ENCODE measurements around the gene LRRC73.

Gene LRRC73

GRCh38 chr6:43495409-43495941 lies 14.7 kb downstream of the LRRC73 start:
- DNase-seq, result peak in 2 of 10 donors; percentile 46 to 74
- intact Hi-C loops (cut with DNase I), result no loop called here

DNA sequence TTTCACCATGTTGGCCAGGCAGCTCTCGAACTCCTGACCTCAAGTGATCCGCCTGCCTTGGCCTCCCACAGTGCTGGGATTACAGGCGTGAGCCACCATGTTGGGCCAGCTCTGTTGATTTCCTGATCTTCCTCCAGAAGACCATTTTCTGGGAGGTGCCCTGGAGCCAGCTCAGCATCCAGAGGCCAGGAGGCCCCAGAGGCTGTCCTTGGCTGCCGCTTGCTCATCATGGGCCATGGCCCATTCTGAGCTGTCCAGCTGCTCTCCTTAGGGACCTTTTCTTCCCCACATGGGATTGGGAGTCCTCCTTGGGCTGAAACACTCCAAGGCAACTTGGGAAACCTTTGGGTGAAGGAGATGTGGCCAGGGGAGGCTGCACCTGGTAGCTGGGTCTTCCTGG lies 15.4 kb downstream of the LRRC73 start:
- peak in 2 of 10 donors; percentile 59 to 60 for DNase-seq
- intact Hi-C loops (cut with DNase I), result no loop called here

- intact Hi-C loops (cut with DNase I), result no loop called here
- no peak for DNase-seq
Measured at GRCh38 chr6:43494321-43494720, 15.8 kb downstream of the LRRC73 start.

DNA sequence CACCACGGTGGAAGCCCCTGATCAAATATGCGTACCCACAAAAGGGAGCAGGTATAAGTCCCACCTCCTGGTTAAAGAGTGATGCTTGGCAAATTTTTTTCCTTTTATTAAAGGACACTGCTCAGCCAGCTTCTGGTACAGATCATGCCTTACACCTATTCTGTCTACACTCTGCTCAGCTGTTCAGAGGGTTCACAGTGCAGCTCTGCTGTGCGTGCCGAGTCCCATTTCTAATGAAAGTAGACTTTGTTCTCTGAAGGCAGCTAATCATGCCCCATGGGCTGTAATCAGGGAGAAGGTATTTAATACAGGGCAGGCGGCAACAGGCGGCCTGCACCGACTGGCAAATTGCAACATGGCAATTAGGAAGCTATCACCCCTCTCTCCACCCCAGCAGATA lies 16.3 kb downstream of the LRRC73 start:
- intact Hi-C loops (cut with DNase I), result no loop called here

DNA sequence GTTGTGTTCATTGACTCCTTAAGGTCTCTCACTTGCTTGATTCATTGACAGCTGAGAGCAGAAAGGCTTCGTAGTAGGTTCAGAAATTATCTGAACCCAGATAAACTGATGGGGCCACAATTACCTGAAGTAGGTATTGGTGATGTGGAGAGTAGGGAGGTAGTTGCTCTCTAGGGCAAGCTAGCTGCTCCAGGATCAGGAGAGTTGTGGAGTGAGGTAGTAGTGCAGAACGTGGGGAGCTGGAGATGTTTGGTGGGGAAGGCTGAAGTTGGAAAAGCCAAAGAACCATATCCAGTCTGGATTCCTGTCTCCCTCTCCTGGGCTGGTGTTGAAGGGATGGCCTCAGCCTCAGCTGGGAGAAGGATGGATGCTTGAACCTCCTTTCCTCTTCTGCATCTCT lies 16.9 kb downstream of the LRRC73 start:
- peak in 2 of 10 donors; percentile 18 to 50 for DNase-seq
- intact Hi-C loops (cut with DNase I), result no loop called here

More for the DNA sequence above, 16.3 kb downstream of the LRRC73 start:
- DNase-seq, result peak in 2 of 10 donors; percentile 19 to 55

DNA sequence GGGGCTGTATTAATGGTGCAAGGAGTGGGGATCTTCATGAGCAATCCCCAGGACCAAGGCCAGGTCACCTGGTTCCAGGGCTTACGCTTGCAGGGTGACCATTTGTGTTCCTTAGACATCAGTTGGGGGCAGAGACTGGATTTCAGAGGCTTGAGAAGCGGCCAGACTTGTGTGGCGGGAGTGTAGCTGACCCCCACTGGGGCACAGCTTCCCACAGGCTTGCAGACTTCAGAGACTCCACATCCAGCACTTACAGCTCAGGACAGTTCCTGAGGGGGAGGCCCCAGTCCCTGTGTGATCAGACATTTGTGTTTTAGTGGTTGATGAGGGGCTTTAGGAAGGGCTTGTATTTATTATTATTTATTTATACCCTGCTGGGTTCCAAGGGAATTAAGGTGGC lies 17.5 kb downstream of the LRRC73 start:
- peak in 2 of 10 donors; percentile 53 to 79 for DNase-seq
- intact Hi-C loops (cut with DNase I), result no loop called here

DNA sequence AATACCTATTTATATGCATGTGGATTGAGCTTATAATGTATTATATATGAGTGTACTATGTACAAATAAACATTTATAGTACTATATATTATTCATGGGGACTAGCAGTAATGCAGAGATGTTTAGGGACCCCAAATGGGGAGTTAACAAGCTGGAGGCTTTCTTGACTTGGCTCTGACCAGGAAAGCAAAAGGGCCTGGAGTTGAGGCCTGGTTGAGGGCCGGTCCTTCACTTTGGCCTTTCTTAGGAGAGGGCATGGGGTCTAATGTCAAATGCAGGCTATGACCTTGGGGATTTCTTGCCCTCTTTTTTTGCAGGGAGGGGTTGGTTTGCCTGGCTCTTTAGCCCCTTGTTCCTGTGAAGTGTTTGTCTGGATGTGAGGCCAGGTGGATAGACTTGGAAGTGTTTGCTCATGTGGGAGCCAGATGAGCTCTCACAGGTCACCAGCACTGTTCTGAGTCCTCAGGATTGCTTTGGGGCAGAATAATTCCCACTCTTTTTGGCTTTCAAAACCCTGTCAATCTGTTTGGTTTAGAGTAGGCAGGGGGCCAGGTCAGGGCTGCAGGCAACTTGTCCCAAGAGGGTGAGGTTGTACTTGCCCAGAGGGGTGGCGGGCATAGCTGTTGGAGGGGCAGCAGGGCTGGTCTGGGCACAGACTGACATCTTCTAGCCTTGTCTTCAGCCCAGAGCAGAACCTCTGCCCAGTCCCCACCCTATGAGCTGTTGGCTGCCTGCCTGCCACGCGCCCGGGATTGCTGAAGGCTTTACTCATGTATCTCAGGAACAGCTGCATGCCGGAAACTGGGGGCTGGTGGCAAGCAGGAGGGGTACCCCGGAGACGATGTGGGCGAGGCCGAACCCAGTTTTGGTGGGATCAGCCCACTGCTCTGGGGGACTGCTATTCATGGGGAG lies 18.1 kb downstream of the LRRC73 start:
- intact Hi-C loops (cut with DNase I), result no loop called here
- peak; percentile 81 to 98 (median 94) for DNase-seq

- peak in 1 of 10 donors; percentile 80 for DNase-seq
- intact Hi-C loops (cut with DNase I), result no loop called here
Measured at GRCh38 chr6:43490523-43490939, 19.6 kb downstream of the LRRC73 start.

DNA sequence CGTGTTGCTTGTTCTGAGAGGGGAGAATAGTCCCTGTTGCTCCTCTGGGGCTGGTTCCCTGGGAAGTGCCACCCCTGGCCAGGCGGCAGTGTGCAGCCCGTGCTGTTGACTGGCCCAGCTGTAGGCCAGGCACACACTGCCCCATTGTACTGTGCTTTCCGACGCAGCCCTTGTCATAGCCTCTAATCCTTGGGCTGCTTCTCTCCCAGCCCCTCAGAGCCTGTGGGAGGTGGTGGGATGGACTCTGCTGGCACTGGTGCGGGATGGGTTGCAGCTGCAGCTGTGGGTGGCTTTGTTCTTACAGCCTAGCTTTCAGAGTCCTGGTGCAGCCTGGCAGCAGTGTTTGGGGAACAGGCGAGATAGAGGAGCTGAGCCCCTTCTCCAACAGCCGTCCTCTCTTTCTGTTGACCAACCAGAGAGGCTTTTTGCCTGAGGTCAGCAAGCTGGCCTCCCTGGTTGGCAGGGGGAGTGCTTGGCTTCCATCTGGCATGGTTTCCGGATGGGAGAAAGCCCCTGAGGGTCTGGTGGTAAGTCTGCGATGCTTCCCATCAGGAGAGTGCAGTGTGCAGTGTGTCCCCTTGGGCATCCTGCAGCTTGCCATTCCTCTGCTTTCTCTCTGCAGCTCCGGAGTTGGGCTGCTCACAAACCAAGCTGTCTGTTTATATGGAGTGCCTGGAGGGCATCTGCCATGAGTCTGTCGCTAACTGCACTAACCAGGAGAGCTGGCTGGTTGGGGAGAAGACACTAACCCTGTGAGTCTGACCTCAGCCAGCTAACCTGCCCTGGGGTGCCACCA lies 20.7 kb downstream of the LRRC73 start:
- intact Hi-C loops (cut with DNase I), result no loop called here
- peak; percentile 87 to 99 (median 90) for DNase-seq

GRCh38 chr6:43488667-43489276 lies 21.4 kb downstream of the LRRC73 start:
- peak in 1 of 10 donors; percentile 80 for DNase-seq
- intact Hi-C loops (cut with DNase I), result no loop called here

DNA sequence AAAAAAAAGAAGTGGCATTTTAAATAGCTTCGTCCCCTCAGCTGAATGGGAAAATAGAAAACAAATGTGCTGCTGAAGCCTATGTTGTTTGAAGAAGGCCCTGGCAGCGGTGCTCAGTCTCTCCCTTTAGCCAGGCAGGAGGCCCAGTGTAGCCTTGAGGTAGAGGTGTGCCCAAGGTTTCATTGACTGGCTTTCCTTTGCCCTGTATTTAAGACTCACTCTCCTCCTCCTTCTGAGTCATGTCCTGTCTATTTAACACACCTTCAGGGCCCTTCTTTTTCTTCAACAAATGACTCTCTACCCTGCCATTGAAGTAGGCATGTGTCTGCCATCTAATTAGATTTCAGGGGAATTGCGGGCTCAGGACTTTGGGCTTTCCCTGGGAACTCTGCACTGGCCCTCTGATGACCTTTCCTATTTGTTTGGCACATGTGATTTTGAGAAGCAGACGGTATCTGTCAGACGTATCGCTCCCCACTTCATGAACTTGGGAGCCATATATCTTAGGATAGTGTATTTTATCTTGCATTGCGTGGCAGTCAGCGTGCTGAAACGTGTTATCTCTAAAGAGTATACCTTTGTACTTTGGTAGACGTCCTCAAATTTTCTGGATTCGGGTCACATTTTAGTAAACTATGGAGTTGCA lies 28.4 kb downstream of the LRRC73 start:
- no peak for DNase-seq
- intact Hi-C loops (cut with DNase I), result no loop called here

DNA sequence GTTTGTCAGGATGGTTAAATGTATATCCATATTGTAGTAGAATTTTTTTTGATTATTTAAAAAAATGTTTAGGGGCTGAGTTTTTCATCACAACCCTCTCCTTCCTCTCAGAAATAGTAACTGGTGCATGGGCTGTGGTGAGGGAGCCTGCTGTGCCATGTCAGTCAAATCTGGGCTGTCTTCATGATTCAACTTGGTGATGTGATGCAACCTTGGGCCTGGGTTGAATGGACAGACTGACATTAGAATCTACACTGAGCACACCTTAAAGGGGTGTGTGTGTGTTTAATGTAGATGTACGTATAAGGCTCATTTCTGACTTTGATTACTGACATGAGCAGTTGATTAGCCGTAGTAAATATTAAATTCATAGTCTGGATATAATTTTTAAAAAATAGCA lies 29.1 kb downstream of the LRRC73 start:
- intact Hi-C loops (cut with DNase I), result no loop called here
- no peak for DNase-seq

DNA sequence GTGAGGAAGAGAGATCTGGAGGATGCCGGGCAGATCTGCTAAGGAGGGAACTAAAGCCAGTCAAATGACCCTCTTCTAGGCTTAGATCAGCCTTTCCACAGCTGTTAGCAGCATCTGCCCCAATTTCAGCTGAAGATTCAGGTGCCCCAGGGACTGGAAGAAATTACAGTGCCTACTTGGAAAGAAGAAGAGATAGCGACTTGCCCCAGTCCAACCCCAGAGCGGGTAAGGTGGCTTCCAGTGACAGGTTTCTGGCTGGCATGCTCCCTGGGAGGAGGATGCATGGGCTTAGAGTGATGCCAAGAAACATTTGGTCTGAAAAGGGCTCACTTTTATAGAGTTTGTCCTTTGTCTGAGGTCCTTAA lies 32.2 kb downstream of the LRRC73 start:
- no peak for DNase-seq
- intact Hi-C loops (cut with DNase I), result no loop called here

- intact Hi-C loops (cut with DNase I), result loop anchor here (1.0 kb wide), 1 partner anchor 35 kb away; no protein-coding TSS in a partner anchor
- DNase-seq, result peak; percentile 91 to 99 (median 95)
Measured at GRCh38 chr6:43477235-43478007, 32.7 kb downstream of the LRRC73 start, which contains the start of gene TJAP1. TSS of gene TJAP1 (plus strand) at chr6:43477570. CDS start at chr6:43499002, 21,432 bp downstream.

GRCh38 chr6:43476746-43477145 lies 33.4 kb downstream of the LRRC73 start:
- no peak for DNase-seq
- intact Hi-C loops (cut with DNase I), result loop anchor here (1.0 kb wide), 1 partner anchor 36 kb away; no protein-coding TSS in a partner anchor

DNA sequence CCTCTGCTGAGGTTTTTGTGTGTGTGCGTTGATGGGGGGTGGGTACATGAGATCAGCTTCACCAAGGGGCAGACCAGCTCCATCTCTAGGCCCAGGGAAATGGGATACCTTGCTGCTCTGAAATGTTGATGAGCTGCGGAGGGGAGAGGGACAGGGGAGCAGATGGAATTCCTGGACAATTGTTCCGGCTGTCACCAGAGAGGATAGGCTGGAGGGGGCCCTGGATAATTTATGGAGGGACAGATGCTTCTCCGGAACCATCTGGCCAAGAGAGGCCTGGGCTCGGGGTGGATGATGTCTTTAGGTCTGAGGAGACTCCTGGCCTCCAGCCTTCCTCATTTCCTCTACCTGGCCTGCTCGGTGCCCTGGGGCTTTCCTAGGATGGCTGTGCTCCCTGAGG lies 34.6 kb downstream of the LRRC73 start:
- intact Hi-C loops (cut with DNase I), result no loop called here
- DNase-seq, result no peak

GRCh38 chr6:43472515-43472914 lies 37.6 kb downstream of the LRRC73 start:
- DNase-seq, result no peak
- intact Hi-C loops (cut with DNase I), result no loop called here

- intact Hi-C loops (cut with DNase I), result no loop called here
- no peak for DNase-seq
Measured at GRCh38 chr6:43471399-43471798, 38.7 kb downstream of the LRRC73 start.

DNA sequence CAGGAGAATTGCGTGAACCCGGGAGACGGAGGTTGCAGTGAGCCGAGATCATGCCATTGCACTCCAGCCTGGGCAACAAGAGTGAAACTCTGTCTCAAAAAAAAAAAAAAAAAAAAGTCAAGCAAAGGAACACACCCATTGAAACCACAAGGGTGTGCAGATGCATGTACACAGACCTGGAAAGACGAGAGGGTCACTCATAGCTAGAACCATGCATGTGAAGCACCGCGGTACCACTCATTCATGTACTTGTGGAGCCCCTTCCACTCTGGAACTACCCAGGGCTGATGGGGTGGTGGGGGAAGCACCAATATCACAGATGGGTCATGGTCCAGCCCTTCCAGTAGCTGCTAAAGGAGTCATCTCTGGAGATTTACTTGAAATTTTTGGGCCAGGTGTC lies 40.2 kb downstream of the LRRC73 start:
- no peak for DNase-seq
- intact Hi-C loops (cut with DNase I), result no loop called here

Measured in posterior cingulate gyrus (tissue), 11 donors.